GM18507 (cell line): ENCODE measurements around the gene NOD2.
A peak's percentile ranks its signal among the peaks of the same experiment; 100 is the strongest.

ENCODE experiments used
- DNase-seq: peaks from one replicate; pipeline ENCODE4 v3.0.0; 2011; ENCODE audit warnings: low read depth; ENCODE audit not compliant: insufficient read length; ENCODE audit errors: extremely low spot score
- FAIRE-seq: peaks from 2 replicates; lab custom pipeline; 2011; peaks lifted over from hg19 to GRCh38; lab: Jason Lieb, UNC

NOD2 gene

DNA sequence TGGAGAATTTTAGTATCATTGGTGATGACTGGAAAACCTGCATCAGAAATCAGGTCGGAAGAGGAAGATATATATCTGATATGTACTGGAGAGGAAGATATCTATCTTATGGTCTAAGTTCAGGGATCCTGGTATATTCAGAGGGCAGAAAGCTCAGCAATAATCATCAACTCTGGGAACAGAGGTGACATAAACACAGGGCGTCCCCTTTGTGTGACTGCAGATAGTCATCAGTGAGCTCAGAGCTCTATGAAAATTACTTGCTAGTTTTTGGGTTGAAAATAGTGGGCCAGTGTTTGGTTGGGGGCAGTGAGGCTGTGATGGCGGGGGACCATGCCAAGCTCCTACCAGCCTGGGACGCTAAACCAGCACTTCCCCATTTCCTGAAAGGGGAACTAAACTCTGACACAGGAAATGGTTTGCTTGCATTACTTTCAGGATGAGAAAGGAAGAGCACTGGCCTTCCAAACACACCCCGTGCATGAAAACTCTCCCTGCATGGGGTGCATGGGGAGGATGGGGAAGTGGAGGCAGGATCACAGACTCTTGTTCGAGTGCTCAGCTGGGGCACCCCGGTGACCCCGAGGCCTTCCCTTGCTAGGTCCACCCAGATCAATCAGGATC lies 15.8 kb downstream of the NOD2 start:
- peak; percentile 86 for FAIRE-seq
- DNase-seq: no peak

DNA sequence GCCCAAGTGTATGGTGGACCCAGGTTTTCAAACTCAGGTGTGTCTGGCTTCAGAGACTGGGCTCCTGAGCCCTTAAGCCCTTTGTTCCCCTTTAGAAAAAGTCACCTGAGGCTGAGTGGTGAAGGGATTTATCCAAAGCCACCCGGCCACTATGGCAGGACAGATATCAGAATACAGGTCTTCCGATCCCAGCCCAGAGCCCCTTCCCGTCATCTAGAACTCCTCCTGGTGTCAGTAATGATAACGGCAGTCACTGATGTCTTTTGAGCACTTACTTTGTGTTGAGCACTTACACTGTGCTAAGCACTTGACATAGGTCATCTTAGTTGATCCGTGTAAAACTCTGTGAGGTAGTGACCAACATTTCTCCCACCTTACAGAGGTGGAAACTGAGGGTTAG lies 16.6 kb downstream of the NOD2 start:
- DNase-seq: no peak
- FAIRE-seq: no peak

GRCh38 chr16:50711040-50711439 lies 17.6 kb downstream of the NOD2 start:
- FAIRE-seq: no peak
- DNase-seq: no peak

- FAIRE-seq: no peak
- no peak for DNase-seq
Measured at GRCh38 chr16:50711862-50712559, 18.6 kb downstream of the NOD2 start.

DNA sequence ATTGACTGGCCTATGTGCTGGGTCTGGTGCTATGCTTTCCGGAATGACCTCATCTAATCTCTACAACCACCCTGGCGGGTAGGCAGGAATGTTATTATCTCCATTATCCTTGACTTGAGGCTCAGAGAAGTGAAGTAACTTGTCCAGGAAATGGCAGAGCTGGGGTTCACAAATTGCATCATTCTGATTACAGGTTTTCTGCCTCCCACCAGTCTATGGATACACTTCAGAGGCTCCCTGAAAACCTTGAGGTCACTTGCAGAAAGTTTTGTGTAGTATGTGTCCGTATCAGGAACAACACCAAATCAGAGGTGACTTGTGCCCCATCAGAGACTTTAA lies 19.1 kb downstream of the NOD2 start:
- DNase-seq: no peak
- FAIRE-seq: no peak

DNA sequence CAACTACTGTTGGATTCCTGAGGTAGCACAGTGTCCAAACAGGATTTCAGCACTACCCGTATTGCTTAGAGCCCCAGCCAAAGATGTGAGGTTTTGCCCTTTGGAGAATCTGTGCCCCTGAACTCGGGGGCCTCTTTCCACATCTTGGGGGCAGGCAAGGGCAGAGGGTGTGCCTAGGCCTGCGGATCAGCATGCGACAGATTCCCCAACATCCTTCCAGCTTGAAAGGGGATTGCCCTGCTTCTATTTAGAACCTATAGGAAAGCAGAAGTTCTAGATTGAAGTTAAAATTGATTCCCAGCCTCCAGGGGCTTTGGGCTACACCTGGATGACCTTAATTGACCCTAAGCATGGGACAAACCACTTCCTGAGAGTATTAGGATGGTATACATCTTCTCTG lies 19.6 kb downstream of the NOD2 start:
- FAIRE-seq (no peak), DNase-seq (no peak)

DNA sequence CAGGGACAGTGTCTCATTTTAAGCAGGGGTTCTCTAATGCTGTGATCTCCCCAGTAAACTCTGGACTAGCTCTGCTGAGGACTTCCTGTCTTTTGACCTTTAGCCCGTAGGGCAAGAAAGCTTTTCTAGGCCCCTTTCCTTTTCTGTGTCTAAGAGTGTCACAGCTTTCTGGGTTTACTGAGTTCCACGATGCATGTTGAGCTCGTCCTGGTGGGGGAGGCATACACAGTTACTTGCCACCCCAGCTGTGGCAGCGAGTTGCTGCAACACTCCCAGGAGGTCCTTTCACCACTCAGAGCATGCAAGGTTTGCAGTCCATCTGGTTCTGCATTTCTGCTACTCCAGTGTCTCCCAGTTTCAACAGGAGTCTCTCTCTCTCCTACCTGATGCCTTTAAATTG lies 23.7 kb downstream of the NOD2 start:
- DNase-seq (no peak), FAIRE-seq (no peak)

DNA sequence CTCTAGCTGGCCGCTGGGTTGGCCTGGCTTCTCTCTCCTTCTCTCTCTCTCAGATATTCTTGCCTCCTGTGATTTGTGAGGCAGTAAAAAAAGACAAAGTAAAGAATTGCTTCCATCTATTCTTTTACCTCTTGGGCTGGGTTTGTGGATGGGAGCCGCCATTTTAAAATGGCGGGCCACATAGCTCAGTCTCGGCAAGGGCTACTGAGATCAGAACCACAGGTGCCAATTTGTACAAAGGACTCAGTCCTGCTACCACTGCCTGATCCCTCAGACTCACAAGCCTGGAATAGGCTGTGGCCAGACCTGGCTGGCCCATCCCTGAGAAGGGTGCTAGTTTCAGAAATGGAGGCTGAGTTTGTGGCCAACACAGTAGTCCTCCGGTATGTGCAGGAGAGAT lies 24.1 kb downstream of the NOD2 start:
- FAIRE-seq (no peak), DNase-seq (no peak)

DNA sequence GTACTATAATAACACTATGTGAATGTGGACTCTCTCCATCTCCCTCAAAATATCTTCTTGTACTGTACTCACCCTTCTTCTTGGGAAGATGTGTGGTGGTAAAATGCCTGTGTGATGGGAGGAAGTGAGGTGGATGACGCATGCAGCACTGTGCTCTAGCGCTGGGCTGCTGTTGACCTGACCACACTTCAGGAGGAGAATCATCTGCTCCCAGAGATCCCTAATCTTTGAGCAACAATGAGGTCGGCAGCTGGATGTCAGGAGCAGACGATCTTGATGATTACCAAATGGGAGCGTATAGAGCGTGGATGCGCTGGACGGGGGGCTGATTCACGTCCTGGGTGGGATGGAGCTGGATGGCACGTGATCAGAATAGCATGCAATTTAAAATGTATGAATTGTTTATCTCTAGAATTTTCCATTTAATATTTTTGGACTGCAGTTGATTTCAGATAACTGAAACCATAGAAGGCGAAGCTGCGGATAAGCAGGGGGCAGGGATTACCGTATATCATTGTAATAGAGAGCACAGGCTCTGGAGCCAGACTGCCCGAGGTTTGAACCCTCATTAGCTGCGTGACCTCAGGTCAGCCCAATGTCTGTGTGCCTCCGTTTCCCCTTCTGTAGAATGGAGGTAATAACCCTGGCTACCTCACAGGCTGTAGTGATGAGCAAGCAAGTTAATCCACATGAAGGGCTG lies 24.8 kb downstream of the NOD2 start:
- DNase-seq: no peak

DNA sequence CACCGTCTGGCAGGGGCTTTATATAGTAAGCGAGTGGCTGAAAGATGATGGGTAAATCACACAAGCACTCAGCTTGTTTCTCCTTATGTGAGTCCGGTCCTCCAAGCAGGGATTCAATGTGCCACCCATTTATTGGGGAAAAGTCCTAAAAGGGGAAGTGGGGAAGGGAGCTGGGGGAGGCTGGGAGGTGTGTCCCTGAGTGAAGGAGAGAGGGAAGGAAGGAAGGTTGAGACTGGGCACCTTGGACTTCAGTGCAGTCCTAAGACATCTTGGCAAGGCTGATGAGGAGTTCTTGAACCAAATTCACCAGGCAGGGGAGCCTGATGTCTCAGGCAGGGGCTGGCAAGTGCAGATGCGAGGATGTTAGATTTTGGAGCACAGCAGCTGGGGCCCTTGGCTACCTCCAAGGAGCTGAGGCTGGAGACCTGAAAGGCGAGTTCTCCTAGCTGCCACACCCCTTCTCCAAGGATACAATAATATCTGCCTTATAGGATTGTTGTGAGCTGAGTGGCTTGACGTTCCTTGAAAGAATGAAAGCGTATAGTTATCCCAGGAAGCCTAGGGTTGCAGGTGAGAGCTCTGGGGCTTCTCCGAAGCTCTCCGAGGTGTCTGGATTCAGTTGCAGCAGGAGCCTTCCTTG lies 25.5 kb downstream of the NOD2 start:
- no peak for FAIRE-seq
- no peak for DNase-seq

More for the DNA sequence above, 24.8 kb downstream of the NOD2 start:
- FAIRE-seq: no peak

DNA sequence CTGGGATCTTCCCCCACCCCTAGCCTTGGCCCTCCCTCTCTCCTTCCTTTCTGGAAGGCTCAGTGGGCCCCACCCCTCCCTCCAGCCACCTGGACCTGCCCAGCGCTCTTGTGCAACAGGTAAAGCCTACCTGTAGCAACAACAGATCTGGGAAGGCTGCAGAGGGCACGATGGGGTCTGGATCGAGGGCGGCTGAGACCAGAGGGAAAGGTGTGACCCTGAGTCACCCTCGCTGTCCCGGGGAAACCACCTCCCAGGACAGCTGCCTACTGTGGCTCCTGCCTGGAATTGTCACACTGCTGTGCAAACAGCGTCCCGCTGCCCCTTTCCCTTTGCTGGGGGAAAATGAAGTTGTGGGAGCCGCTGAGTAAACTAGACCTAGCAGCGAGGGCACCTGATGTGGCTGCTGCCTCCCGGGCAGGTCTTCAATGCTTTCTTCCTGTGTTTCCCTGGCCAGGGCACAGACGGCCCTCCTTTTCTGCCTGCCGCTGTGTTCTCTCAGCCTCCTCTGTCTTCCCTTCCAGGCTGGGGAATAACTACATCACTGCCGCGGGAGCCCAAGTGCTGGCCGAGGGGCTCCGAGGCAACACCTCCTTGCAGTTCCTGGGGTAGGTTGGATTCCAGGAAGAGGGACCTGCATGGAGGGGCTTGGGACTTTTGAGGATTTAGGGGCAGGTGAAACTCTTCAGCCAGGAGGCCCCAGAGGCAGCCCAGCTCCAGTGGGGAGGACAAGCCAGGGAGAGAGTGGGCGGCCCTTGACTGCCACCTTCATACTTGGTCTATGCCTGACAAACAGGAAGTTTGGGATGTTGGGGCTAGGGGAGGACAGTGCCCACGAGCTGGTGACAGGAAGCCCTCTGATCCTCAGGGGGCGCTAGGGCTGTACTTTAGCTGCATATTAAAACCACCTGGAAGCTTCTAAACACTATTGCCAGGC lies 26.3 kb downstream of the NOD2 start:
- no peak for FAIRE-seq
- no peak for DNase-seq

GRCh38 chr16:50721549-50722404 lies 28.4 kb downstream of the NOD2 start:
- no peak for FAIRE-seq

DNA sequence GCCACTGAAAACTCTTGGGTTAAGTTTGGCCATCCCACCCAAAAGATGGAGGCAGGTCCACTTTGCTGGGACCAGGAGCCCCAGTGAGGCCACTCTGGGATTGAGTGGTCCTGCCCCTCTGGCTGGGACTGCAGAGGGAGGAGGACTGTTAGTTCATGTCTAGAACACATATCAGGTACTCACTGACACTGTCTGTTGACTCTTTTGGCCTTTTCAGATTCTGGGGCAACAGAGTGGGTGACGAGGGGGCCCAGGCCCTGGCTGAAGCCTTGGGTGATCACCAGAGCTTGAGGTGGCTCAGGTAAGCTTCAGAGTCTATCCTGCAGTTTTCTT lies 29.0 kb downstream of the NOD2 start:
- DNase-seq: no peak
- no peak for FAIRE-seq

More at GRCh38 chr16:50721549-50722404, 28.4 kb downstream of the NOD2 start:
- no peak for DNase-seq

DNA sequence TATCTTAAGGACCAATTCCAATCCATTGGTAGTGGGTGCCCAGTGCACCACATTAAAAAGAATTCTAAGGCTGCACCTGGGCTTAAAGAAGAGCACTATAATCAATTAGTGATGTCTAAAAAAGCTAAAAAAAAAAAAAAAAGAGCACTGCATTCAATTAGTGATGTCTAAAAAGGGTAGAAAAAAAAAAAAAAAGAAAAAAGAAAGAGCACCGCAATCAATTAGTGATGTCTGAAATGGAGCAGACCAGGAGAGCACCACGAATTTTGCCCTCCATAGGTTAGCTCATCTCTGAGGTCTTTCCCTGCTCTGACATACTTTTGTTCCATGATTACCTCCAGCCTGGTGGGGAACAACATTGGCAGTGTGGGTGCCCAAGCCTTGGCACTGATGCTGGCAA lies 29.6 kb downstream of the NOD2 start:
- no peak for DNase-seq
- no peak for FAIRE-seq

- no peak for DNase-seq
- no peak for FAIRE-seq
Measured at GRCh38 chr16:50724306-50724705, 30.9 kb downstream of the NOD2 start.

DNA sequence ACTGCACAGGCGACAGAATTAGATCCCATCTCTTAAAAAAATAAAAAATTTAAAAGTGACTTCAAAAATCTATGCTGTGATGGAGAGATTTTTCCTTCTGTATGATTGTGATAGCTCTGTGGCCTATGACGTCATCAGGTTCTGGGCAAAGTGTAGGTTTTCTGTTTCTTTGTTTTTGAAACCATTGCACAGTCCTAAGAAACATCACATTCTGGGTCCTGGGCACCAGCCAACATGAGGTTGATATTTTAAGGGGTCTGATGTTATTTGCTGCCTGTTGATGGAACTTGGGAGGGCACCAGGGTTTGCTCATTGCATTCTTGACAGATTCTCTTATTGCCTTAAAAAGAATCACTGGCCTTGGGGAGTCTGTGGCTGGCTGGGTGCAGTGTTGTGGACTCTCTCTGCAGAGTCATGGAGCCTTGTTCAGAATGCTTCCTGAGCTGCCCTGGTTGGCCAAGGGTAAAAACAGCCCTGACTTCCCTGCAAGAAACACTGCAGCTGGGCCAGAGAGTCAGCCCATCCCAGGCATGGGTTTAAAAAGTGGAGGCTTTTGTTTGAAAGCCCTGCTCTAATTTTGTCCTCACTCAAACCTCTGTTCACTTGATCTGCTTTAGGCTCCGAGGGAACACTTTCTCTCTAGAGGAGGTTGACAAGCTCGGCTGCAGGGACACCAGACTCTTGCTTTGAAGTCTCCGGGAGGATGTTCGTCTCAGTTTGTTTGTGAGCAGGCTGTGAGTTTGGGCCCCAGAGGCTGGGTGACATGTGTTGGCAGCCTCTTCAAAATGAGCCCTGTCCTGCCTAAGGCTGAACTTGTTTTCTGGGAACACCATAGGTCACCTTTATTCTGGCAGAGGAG lies 38.0 kb downstream of the NOD2 start:
- DNase-seq (no peak), FAIRE-seq (no peak)

GRCh38 chr16:50731989-50732832 lies 38.8 kb downstream of the NOD2 start:
- DNase-seq: no peak
- FAIRE-seq: no peak
